T-helper 2 cell treated with Interferon-gamma antibody and Interleukin-4, amounts not matched to agents 5 μg/mL and 100 μg/mL, for 36 hours (primary cell): Measurements from ENCODE around the gene FAM120AOS.

ENCODE experiments used
- DNase-seq: peaks from one replicate; pipeline ENCODE4 v3.0.0; 2021; ENCODE audit warnings: low spot score
- H3K27ac Mint-ChIP-seq: one replicate; pipeline ENCODE4 v1.8.0; 2021; ENCODE audit warnings: mild to moderate bottlenecking, mixed read lengths
- H3K27me3 Mint-ChIP-seq: one replicate; pipeline ENCODE4 v1.8.0; 2021; ENCODE audit warnings: low read depth, mixed read lengths
- H3K36me3 Mint-ChIP-seq: one replicate; pipeline ENCODE4 v1.8.0; 2021; ENCODE audit warnings: low read depth, mixed read lengths
- H3K4me1 Mint-ChIP-seq: one replicate; pipeline ENCODE4 v1.8.0; 2021; ENCODE audit warnings: low read depth, mixed read lengths
- H3K4me3 Mint-ChIP-seq: one replicate; pipeline ENCODE4 v1.8.0; 2022; ENCODE audit warnings: mild to moderate bottlenecking, moderate library complexity, mixed read lengths
- H3K9me3 Mint-ChIP-seq: one replicate; pipeline ENCODE4 v1.8.0; 2021; ENCODE audit warnings: mixed read lengths

The FAM120AOS gene

GRCh38 chr9:93463638-93464248 is 10.4 kb upstream of the FAM120AOS start:
- DNase-seq, result peak; percentile 27
- Mint-ChIP-seq H3K9me3 (no peaks in the 10 kb centered on the region), H3K27ac (peak overlapping the region; percentile 92), H3K4me1 (peaks cover 85% of the 10 kb centered on the region), H3K4me3 (peak overlapping the region; percentile 80), H3K27me3 (no peaks in the 10 kb centered on the region), H3K36me3 (peaks cover 49% of the 10 kb centered on the region)

GRCh38 chr9:93461821-93462220 is 8.4 kb upstream of the FAM120AOS start:
- Mint-ChIP-seq H3K27ac (peak overlapping the region; percentile 20), H3K4me1 (peaks cover 84% of the 10 kb centered on the region), H3K4me3 (peak overlapping the region; percentile 51), H3K27me3 (no peaks in the 10 kb centered on the region), H3K36me3 (peaks cover 48% of the 10 kb centered on the region), H3K9me3 (no peaks in the 10 kb centered on the region)
- DNase-seq, result no peak

GRCh38 chr9:93461414-93461743 is 8.0 kb upstream of the FAM120AOS start:
- H3K9me3 Mint-ChIP-seq, result no peaks in the 10 kb centered on the region
- no peak for DNase-seq
- no peak overlapping the region for H3K27ac Mint-ChIP-seq
- peaks cover 49% of the 10 kb centered on the region for H3K36me3 Mint-ChIP-seq
- peaks cover 84% of the 10 kb centered on the region for H3K4me1 Mint-ChIP-seq
- no peaks in the 10 kb centered on the region for H3K27me3 Mint-ChIP-seq
- no peak overlapping the region for H3K4me3 Mint-ChIP-seq

GRCh38 chr9:93460689-93461413 is 7.5 kb upstream of the FAM120AOS start:
- Mint-ChIP-seq H3K36me3 (peaks cover 51% of the 10 kb centered on the region), H3K4me3 (peak overlapping the region; percentile 27), H3K9me3 (no peaks in the 10 kb centered on the region), H3K27ac (peak overlapping the region; percentile 45), H3K4me1 (peaks cover 84% of the 10 kb centered on the region), H3K27me3 (no peaks in the 10 kb centered on the region)
- DNase-seq, result no peak

- Mint-ChIP-seq H3K4me1 (peaks cover 81% of the 10 kb centered on the region), H3K27me3 (no peaks in the 10 kb centered on the region), H3K27ac (peak overlapping the region; percentile 65), H3K4me3 (peak overlapping the region; percentile 32), H3K36me3 (peaks cover 46% of the 10 kb centered on the region), H3K9me3 (no peaks in the 10 kb centered on the region)
- no peak for DNase-seq
These were observed 6.1 kb upstream of the FAM120AOS start for GRCh38 chr9:93459432-93459847.

GRCh38 chr9:93458712-93459111 is 5.3 kb upstream of the FAM120AOS start:
- H3K36me3 Mint-ChIP-seq, result peaks cover 50% of the 10 kb centered on the region
- no peaks in the 10 kb centered on the region for H3K27me3 Mint-ChIP-seq
- H3K4me3 Mint-ChIP-seq, result peak overlapping the region; percentile 28
- H3K27ac Mint-ChIP-seq, result peak overlapping the region; percentile 24
- no peak for DNase-seq
- no peaks in the 10 kb centered on the region for H3K9me3 Mint-ChIP-seq
- peaks cover 79% of the 10 kb centered on the region for H3K4me1 Mint-ChIP-seq

- Mint-ChIP-seq H3K36me3 (peaks cover 53% of the 10 kb centered on the region), H3K27me3 (no peaks in the 10 kb centered on the region), H3K4me1 (peaks cover 67% of the 10 kb centered on the region), H3K27ac (no peak overlapping the region), H3K9me3 (no peaks in the 10 kb centered on the region), H3K4me3 (peak overlapping the region; percentile 54)
- no peak for DNase-seq
These were observed 3.6 kb upstream of the FAM120AOS start for GRCh38 chr9:93457006-93457405.

GRCh38 chr9:93456504-93456903 is 3.1 kb upstream of the FAM120AOS start:
- peak overlapping the region; percentile 54 for H3K4me3 Mint-ChIP-seq
- peaks cover 53% of the 10 kb centered on the region for H3K36me3 Mint-ChIP-seq
- no peaks in the 10 kb centered on the region for H3K27me3 Mint-ChIP-seq
- H3K9me3 Mint-ChIP-seq, result no peaks in the 10 kb centered on the region
- peak overlapping the region; percentile 67 for H3K27ac Mint-ChIP-seq
- no peak for DNase-seq
- peaks cover 63% of the 10 kb centered on the region for H3K4me1 Mint-ChIP-seq

- no peaks in the 10 kb centered on the region for H3K27me3 Mint-ChIP-seq
- H3K9me3 Mint-ChIP-seq, result no peaks in the 10 kb centered on the region
- H3K36me3 Mint-ChIP-seq, result peaks cover 51% of the 10 kb centered on the region
- H3K4me3 Mint-ChIP-seq, result peak overlapping the region; percentile 54
- DNase-seq, result no peak
- H3K4me1 Mint-ChIP-seq, result peaks cover 61% of the 10 kb centered on the region
- H3K27ac Mint-ChIP-seq, result peak overlapping the region; percentile 67
These were observed 2.6 kb upstream of the FAM120AOS start for GRCh38 chr9:93456022-93456421.

GRCh38 chr9:93452710-93453046 is 703 bp downstream of the FAM120AOS start:
- Mint-ChIP-seq H3K4me3 (peak overlapping the region; percentile 91), H3K27ac (peak overlapping the region; percentile 90), H3K4me1 (peaks cover 45% of the 10 kb centered on the region), H3K9me3 (no peaks in the 10 kb centered on the region), H3K27me3 (no peaks in the 10 kb centered on the region), H3K36me3 (peaks cover 45% of the 10 kb centered on the region)
- DNase-seq, result no peak

- Mint-ChIP-seq H3K4me3 (peak overlapping the region; percentile 91), H3K4me1 (peaks cover 46% of the 10 kb centered on the region), H3K9me3 (no peaks in the 10 kb centered on the region), H3K27ac (peak overlapping the region; percentile 90), H3K27me3 (no peaks in the 10 kb centered on the region), H3K36me3 (peaks cover 50% of the 10 kb centered on the region)
- peak; percentile 44 for DNase-seq
These were observed 1.3 kb downstream of the FAM120AOS start for GRCh38 chr9:93451849-93452709.

- H3K9me3 Mint-ChIP-seq, result no peaks in the 10 kb centered on the region
- H3K4me1 Mint-ChIP-seq, result peaks cover 42% of the 10 kb centered on the region
- H3K4me3 Mint-ChIP-seq, result peak within 1 kb of the TSS; percentile 91
- DNase-seq, result peak; percentile 80
- H3K27ac Mint-ChIP-seq, result peak within 1 kb of the TSS; percentile 90
- no peaks in the 10 kb centered on the region for H3K27me3 Mint-ChIP-seq
- peaks cover 55% of the 10 kb centered on the region for H3K36me3 Mint-ChIP-seq
These were observed 2.2 kb downstream of the FAM120AOS start, which contains the start of gene FAM120A for GRCh38 chr9:93450945-93451815. Gene FAM120A (plus strand): TSS chr9:93451685. CDS start chr9:93451916, 231 bp downstream.

- Mint-ChIP-seq H3K27me3 (no peaks in the 10 kb centered on the region), H3K4me3 (no peak overlapping the region), H3K4me1 (peaks cover 23% of the 10 kb centered on the region), H3K27ac (no peak overlapping the region), H3K9me3 (no peaks in the 10 kb centered on the region), H3K36me3 (peaks cover 47% of the 10 kb centered on the region)
- no peak for DNase-seq
These were observed 5.7 kb downstream of the FAM120AOS start for GRCh38 chr9:93447655-93448054.
